ENCODE data around the gene NSMCE3. TPM values are rescaled to one million over a fixed set of nuclear protein-coding genes. Genes with fewer than 3 reads are reported as not detected.

The NSMCE3 gene
- total and polyA plus RNA-seq, 9 of the 15 experiments (the other 6 are each of a cell fraction or from before 2014, with no cell fraction given): 0.92 to 8.4 (median 5.4) TPM

- TF ChIP-seq, protein P1, sequence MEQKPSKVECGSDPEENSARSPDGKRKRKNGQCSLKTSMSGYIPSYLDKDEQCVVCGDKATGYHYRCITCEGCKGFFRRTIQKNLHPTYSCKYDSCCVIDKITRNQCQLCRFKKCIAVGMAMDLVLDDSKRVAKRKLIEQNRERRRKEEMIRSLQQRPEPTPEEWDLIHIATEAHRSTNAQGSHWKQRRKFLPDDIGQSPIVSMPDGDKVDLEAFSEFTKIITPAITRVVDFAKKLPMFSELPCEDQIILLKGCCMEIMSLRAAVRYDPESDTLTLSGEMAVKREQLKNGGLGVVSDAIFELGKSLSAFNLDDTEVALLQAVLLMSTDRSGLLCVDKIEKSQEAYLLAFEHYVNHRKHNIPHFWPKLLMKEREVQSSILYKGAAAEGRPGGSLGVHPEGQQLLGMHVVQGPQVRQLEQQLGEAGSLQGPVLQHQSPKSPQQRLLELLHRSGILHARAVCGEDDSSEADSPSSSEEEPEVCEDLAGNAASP (IDR thresholded peaks at IDR 0.05): no peak
- TF ChIP-seq, protein P2, sequence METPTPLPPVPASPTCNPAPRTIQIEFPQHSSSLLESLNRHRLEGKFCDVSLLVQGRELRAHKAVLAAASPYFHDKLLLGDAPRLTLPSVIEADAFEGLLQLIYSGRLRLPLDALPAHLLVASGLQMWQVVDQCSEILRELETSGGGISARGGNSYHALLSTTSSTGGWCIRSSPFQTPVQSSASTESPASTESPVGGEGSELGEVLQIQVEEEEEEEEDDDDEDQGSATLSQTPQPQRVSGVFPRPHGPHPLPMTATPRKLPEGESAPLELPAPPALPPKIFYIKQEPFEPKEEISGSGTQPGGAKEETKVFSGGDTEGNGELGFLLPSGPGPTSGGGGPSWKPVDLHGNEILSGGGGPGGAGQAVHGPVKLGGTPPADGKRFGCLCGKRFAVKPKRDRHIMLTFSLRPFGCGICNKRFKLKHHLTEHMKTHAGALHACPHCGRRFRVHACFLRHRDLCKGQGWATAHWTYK (CRISPR knock-in tag; IDR thresholded peaks at IDR 0.05): no peak
- TF ChIP-seq TCFL5 (CRISPR knock-in tag; conservative IDR thresholded peaks at IDR 0.05): no peak
- no peak for TF ChIP-seq ZSCAN29 (IDR thresholded peaks at IDR 0.05)
- TF ChIP-seq SMARCB1 (IDR thresholded peaks at IDR 0.05; ENCODE audit: insufficient read length, low read depth): no peak
- TF ChIP-seq KAT7 (CRISPR knock-in tag; IDR thresholded peaks at IDR 0.05; ENCODE audit: borderline replicate concordance): no peak
- no peak for TF ChIP-seq ZFP1 (CRISPR knock-in tag; IDR thresholded peaks at IDR 0.05)
- TF ChIP-seq CREBBP (IDR thresholded peaks at IDR 0.05; ENCODE audit: low read depth, low read length): no peak
- no peak for TF ChIP-seq HSF4 (CRISPR knock-in tag; IDR thresholded peaks at IDR 0.05; ENCODE audit: borderline replicate concordance)
- no peak for TF ChIP-seq NR2F6 (CRISPR knock-in tag; IDR thresholded peaks at IDR 0.05)
- TF ChIP-seq DPF2 (IDR thresholded peaks at IDR 0.05): no peak
- no peak for TF ChIP-seq AFF1 (IDR thresholded peaks at IDR 0.05; ENCODE audit: low read depth in 1 of 2, partially characterized antibody in 2 of 2)
- TF ChIP-seq ZNF24 (IDR thresholded peaks at IDR 0.05): no peak
- H2AFZ ChIP-seq (ENCODE audit: low read depth, low read length): no peak overlapping the region
- DNase-seq (ENCODE audit: extremely low read depth in 1 of 4, low spot score in 3 of 4): no peak
- H4K20me1 ChIP-seq (replicated peaks; ENCODE audit: control insufficient read depth, insufficient read depth, low read length): no peaks in the 10 kb centered on the region
- in situ Hi-C loops (cut with MboI): no loop called here
- intact Hi-C loops (cut with micrococcal nuclease): no loop called here
- no peaks in the 10 kb centered on the region for H3K9me1 ChIP-seq (ENCODE audit: control insufficient read depth, insufficient read depth, low read length)
- WGBS (ENCODE audit: insufficient coverage, low coverage, missing lambda C conversion rate): 1% methylated on average over 7 of the region's 7 CpGs
- no peaks in the 10 kb centered on the region for H3K9me3 ChIP-seq (replicated peaks; ENCODE audit: control insufficient read depth, insufficient read depth, low read depth, low read length)
- FAIRE-seq: no peak
- H3K79me2 ChIP-seq (ENCODE audit: control insufficient read depth, insufficient read depth, low read length): no peaks in the 10 kb centered on the region
- H3K9ac ChIP-seq (ENCODE audit: insufficient read depth in 1 of 2, low read depth in 2 of 2, low read length in 2 of 2): no peak overlapping the region
- POLR2A ChIA-PET: no interaction called here
- no peaks in the 10 kb centered on the region for H3K4me1 ChIP-seq (replicated peaks in 1 of 2; ENCODE audit: control insufficient read depth in 2 of 2, insufficient read depth in 2 of 2, low read length in 2 of 2)
- no peaks in the 10 kb centered on the region for H3K36me3 ChIP-seq (ENCODE audit: control insufficient read depth, insufficient read depth, low read length)
- CTCF ChIA-PET (ENCODE audit: low intra/inter-chr PET ratio): no interaction called here
- ATAC-seq: no peak
- H3K4me2 ChIP-seq (ENCODE audit: insufficient read depth, low read length): no peak overlapping the region
- no peak overlapping the region for H3K4me3 ChIP-seq
- no TSS peak for BruUV-seq (replicated peaks)
- H3K27me3 ChIP-seq (ENCODE audit: control insufficient read depth in 2 of 2, insufficient read depth in 2 of 2, low read length in 2 of 2): peaks cover 32 to 37% of the 10 kb centered on the region in 2 experiments
- H3K27ac ChIP-seq (ENCODE audit: extremely low read depth, low read depth, low read length): no peak overlapping the region
Measured at GRCh38 chr15:29280514-29280913, 10.9 kb upstream of the NSMCE3 start.

All from K562 (cell line).